Sigmoid colon (tissue), 4 donors: ENCODE measurements around the gene DDX3X.

Experiments used
- EP300 ChIP-seq, 4 donors: sonication (generic); formaldehyde crosslinking; IDR thresholded peaks; one replicate each; pipeline ENCODE4 v1.6.1; 2017; ENCODE audit warnings: antibody characterized with exemption in 4 of 4
- POLR2AphosphoS5 ChIP-seq, 4 donors: sonication (generic); formaldehyde crosslinking; IDR thresholded peaks; one replicate each; pipeline ENCODE4 v1.6.1; 2017; ENCODE audit warnings: antibody characterized with exemption in 4 of 4
- TF ChIP-seq, protein P1 (sequence below), 4 experiments: fragments of 450-650 bp in 3 of 4; fragments of 200-600 bp in 1 of 4; IDR thresholded peaks; one replicate each; pipeline ENCODE4 v1.5.1; 2016 to 2019; ENCODE audit warnings: antibody characterized with exemption in 4 of 4, mild to moderate bottlenecking in 3 of 4, moderate library complexity in 2 of 4

DNA sequence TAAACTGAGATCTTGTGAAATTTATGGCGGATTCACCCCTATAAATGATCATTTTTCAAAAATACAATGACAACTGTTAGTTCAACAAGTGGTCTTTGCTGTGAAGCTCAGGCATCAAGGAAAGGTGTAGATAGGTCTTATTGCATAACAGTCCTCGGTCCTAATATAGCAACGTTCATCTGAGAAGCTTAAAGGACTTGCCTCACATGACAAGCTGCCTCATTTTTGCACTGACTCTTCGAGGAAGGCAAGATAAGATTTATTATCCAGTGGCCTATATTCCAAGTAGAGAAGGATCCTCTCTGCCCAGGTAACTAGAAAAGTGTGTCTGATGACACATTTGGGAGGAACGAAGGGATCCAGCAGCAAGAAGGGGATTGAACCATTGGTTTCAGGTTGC, 13.6 kb upstream of the DDX3X start:
- TF ChIP-seq, protein P1, sequence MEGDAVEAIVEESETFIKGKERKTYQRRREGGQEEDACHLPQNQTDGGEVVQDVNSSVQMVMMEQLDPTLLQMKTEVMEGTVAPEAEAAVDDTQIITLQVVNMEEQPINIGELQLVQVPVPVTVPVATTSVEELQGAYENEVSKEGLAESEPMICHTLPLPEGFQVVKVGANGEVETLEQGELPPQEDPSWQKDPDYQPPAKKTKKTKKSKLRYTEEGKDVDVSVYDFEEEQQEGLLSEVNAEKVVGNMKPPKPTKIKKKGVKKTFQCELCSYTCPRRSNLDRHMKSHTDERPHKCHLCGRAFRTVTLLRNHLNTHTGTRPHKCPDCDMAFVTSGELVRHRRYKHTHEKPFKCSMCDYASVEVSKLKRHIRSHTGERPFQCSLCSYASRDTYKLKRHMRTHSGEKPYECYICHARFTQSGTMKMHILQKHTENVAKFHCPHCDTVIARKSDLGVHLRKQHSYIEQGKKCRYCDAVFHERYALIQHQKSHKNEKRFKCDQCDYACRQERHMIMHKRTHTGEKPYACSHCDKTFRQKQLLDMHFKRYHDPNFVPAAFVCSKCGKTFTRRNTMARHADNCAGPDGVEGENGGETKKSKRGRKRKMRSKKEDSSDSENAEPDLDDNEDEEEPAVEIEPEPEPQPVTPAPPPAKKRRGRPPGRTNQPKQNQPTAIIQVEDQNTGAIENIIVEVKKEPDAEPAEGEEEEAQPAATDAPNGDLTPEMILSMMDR (IDR thresholded peaks at IDR 0.05), result no peak
- TF ChIP-seq POLR2AphosphoS5 (IDR thresholded peaks at IDR 0.05), result no peak
- no peak for TF ChIP-seq EP300 (IDR thresholded peaks at IDR 0.05)
